Fibroblast of mammary gland (primary cell): Measurements from ENCODE around the gene NME7.

Experiments used
- DNase-seq: peaks from one replicate; pipeline ENCODE4 v3.0.0-alpha.2; 2010; ENCODE audit warnings: low read depth
- H3K4me3 ChIP-seq: 2 replicates; pipeline ENCODE4 v1.5.1; 2011; ENCODE audit warnings: low read depth, mild to moderate bottlenecking, low read length, moderate library complexity; ENCODE audit not compliant: control insufficient read depth
- TF ChIP-seq, protein P1 (sequence below): conservative IDR thresholded peaks from 2 replicates; pipeline ENCODE4 v1.5.1; 2011; ENCODE audit warnings: low read depth, low read length, inconsistent platforms; ENCODE audit not compliant: control insufficient read depth, insufficient read depth

NME7 gene

DNA sequence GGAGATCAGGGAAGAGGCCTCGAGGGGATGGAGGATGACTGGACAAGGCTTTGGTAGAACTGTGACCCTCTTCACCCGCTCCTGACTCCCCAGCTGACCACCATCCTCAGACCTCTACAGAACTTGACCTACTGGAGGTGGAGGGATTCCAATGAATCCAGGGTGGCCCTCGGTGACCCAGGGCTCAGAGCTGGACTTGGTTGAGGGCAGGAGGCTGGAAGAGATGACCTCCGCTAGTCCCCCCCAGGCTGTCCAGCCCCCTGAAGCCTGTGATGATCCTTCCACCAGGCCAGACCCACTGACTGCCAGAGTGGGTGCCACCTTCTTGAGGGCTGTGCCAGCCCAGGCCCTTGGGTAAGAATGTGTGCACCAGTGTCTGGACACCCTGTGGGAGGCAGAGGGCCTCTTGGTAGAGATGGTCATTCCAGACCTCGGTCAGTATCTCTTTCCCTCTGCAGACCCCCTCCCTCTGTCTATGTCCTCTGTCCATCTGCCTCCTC lies 216.2 kb downstream of the NME7 start:
- TF ChIP-seq, protein P1, sequence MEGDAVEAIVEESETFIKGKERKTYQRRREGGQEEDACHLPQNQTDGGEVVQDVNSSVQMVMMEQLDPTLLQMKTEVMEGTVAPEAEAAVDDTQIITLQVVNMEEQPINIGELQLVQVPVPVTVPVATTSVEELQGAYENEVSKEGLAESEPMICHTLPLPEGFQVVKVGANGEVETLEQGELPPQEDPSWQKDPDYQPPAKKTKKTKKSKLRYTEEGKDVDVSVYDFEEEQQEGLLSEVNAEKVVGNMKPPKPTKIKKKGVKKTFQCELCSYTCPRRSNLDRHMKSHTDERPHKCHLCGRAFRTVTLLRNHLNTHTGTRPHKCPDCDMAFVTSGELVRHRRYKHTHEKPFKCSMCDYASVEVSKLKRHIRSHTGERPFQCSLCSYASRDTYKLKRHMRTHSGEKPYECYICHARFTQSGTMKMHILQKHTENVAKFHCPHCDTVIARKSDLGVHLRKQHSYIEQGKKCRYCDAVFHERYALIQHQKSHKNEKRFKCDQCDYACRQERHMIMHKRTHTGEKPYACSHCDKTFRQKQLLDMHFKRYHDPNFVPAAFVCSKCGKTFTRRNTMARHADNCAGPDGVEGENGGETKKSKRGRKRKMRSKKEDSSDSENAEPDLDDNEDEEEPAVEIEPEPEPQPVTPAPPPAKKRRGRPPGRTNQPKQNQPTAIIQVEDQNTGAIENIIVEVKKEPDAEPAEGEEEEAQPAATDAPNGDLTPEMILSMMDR, result no peak
- H3K4me3 ChIP-seq, result no peak overlapping the region
- no peak for DNase-seq

DNA sequence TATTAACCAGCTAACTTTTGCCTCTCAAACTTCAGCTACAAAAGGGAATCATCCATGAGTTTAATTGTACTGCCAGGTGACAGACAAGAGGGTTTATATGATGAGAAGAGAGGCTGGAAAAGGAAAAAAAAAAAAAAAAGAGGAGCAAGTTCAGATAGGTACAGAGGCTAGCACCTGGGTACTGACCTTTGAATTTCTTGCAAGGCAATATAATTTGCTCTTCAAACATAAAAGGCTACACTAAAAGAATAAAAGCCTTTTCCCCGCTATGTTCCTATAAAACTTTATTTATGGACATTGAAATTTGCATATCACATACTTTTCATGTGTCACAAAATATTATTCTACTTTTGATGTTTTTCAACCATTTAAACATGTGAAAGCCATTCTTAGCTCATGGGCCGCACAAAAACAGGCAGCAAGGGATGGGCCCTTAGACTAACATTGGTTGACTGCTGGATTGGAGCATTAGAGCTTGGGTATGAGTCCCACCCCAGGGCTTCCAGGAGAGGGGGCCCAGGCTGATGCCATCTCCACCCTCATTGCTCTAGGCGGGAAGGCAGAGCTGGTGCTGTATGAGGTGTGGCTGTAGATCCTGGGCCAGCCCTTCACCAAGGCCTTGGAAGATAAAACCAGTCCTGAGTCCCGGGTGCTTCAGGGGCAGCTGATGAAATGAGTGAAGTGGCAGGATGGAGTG lies 216.8 kb downstream of the NME7 start:
- DNase-seq, result no peak
- TF ChIP-seq, protein P1, result no peak
- no peak overlapping the region for H3K4me3 ChIP-seq

DNA sequence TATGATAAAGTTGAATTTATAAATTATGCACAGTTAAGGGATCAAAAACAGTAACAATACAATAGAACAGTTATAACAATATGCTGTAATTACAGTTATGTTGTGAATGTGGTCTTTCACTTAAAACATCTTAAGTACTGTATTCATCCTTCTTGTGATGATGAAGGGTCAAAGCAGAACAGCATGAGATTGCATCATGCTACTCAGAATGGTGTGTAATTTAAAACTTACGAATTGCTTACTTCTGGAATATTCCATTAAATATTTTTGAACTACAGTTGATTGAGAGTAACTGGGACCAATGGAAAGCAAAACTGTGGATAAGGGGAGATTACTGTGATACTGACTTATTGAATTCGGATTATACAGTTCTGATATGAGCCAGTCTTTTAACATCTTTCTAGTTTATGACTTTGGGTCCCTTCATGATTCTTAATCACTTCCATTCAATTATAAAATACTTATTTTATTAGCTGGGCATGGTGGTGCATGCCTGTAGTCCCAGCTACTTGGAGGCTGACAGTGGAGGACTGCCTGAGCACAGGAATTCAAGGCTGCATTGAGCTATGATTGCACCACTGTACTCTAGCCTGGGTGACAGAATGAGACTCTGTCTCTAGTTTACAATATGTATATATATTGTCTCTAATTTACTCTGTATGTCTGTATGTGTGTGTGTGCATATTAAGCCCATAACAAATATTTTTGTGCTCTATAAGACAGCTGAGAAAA lies 217.9 kb downstream of the NME7 start:
- peak; percentile 25 for DNase-seq
- TF ChIP-seq, protein P1, result no peak
- no peak overlapping the region for H3K4me3 ChIP-seq

DNA sequence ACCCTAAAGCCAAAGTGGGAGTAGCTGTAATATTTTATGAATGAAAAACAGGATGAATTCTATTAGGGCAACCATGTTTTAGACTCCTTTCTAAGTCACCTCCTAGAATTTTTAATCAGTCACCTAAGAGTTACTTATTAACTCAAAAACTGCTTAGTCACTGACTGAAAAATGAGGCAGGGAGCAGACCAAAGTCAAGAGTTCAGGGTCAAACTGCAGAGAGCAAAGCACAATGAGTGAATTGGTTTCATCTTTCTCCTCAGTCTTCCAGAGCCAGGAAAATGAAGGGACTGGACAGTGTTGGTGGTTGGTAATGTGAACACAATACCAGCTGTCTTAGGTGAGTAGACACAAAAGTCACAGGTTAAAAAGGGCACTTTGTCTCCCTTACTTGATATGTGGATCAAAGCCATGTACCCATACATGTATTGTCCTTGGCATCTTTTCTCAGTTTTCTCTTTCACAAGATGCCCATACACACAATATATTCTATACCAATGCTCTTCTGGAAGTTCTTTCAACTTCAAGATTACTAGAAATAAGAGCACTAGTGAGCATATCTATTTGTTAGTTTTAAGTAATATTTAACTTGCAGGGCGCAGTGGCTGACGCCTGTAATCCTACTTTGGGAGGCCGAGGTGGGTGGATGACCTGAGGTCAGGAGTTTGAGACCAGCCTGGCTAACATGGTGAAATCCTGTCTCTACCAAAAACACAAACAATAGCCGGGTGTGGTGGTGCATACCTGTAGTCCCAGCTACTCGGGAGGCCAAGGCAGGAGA lies 218.9 kb downstream of the NME7 start:
- H3K4me3 ChIP-seq, result no peak overlapping the region
- TF ChIP-seq, protein P1, result no peak
- no peak for DNase-seq

DNA sequence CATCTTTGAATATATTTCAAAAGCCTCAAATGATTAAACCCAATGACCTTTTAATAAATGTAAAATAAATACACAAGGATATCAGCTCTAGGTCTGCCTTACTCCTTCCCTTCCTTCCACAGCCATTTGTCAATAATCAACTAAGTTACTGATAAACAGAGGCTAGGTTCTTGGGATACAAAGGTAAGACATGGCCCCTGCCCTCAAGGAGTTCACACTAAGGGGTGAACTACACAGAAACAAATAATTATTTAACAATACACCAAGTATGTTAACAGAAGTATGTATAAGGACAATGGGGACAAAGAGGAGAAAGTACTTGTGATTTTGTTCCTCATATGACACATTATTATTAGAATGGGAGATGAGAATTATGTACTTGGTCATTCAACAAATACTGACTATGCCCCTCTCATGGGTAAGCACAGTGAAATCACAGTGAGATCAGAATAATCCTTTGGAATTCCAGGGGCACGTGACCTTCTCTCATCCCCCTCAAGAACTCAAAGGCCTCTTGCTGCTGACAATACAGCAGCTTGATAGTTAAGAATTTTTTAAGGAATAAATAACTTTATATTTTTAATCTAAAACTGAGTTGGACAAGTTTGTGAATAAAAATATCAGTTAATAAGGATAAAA lies 220.9 kb downstream of the NME7 start:
- H3K4me3 ChIP-seq, result no peak overlapping the region
- TF ChIP-seq, protein P1, result no peak
- no peak for DNase-seq

DNA sequence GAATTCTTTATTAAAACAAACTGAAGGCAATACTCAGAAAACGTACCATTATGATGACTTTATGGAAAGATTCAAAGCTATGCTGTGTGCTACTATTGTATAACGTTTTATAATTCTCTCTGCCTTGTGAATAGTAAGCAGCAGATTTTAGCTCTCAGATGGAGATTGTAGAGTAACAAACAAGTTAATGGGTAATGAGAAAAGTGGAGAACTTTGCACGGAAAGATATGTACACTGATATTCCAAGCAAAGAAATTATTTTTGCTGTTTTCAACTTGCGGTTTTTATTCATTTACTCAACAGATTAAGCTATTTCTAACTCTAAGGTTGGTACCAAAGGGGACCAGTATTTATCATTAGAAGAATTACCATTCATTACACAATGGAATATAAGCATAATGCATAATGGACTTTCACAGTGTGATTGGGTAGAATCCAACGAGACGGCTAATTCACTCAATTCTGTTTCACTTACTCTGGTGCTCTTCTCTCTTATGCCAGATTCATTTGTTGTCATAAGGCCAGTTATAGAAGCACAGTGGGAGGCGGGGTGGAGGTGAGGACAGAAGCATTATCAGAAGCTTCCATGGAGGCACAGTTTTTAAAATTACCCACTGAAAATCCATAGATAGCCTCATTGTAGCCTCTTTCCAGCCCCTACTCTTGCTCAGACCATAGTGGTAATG lies 222.5 kb downstream of the NME7 start:
- DNase-seq, result no peak
- TF ChIP-seq, protein P1, result no peak
- H3K4me3 ChIP-seq, result no peak overlapping the region
